Testis (tissue), 3 donors: ENCODE results near the gene PITX1. TPM values are rescaled to one million over a fixed set of nuclear protein-coding genes. Genes with fewer than 3 reads are reported as not detected.

Experiments used
- DNase-seq: peaks from one replicate; pipeline ENCODE4 v3.0.0-alpha.2; 2019
- H3K27ac ChIP-seq, 2 donors: fragments of 200-600 bp; sonication (generic); one replicate each; pipeline ENCODE4 v1.5.1; 2019
- H3K27me3 ChIP-seq: fragments of 200-600 bp; sonication (generic); one replicate; pipeline ENCODE4 v1.5.1; 2019
- H3K36me3 ChIP-seq: fragments of 200-600 bp; sonication (generic); one replicate; pipeline ENCODE4 v1.5.1; 2017; ENCODE audit warnings: low read depth; ENCODE audit errors: missing control alignments
- H3K4me1 ChIP-seq: fragments of 200-600 bp; sonication (generic); one replicate; pipeline ENCODE4 v1.5.1; 2019
- H3K4me3 ChIP-seq, 2 donors: fragments of 200-600 bp; sonication (generic); one replicate each; pipeline ENCODE4 v1.5.1; 2017 to 2019
- H3K9me3 ChIP-seq: fragments of 200-600 bp; sonication (generic); one replicate; pipeline ENCODE4 v1.5.1; 2017
- POLR2A ChIP-seq: fragments of 450-650 bp; IDR thresholded peaks from one replicate; pipeline ENCODE4 v1.6.1; 2017; ENCODE audit warnings: antibody characterized with exemption, mild to moderate bottlenecking, moderate library complexity
- WGBS, 2 donors: methylation state at CpG; one replicate each; pipeline ENCODE4 v1.1.5; 2018; 5-methylcytosine and 5-hydroxymethylcytosine counted together
- intact Hi-C: fragments of 100-400 bp; cut with DNase I; formaldehyde crosslinking; loops from one replicate; pipeline ENCODE4 v1.15.1; 2023; ENCODE audit warnings: low total_unique reads
- polyA plus RNA-seq: library from polyadenylated mRNA; stranded (reverse); fragments of 350-450 nt; fragmentation: Illumina TruSeq; extraction: RNeasy Lipid Tissue Mini Kit (QIAGEN cat#74804); gene quantifications from one replicate; pipeline ENCODE4 v1.2.3, GENCODE V29; 2014; ENCODE audit warnings: low read depth, low replicate concordance; ENCODE audit not compliant: insufficient read depth
- total RNA-seq, 2 donors: library from RNA; depleted of rRNA; stranded (reverse); fragments of >200 nt; gene quantifications; one replicate each; pipeline ENCODE4 v1.2.3, GENCODE V29; 2016
- TF ChIP-seq, protein P1 (sequence below), 3 experiments: fragments of 450-650 bp in 2 of 3; fragments of 200-600 bp in 1 of 3; sonication (generic) in 1 of 3; IDR thresholded peaks; one replicate each; pipeline ENCODE4 v1.5.1; 2016 to 2019; ENCODE audit warnings: antibody characterized with exemption in 3 of 3, mild to moderate bottlenecking in 2 of 3, moderate library complexity in 1 of 3

Gene PITX1
- total and polyA plus RNA-seq, 3 donors from 2014 or later, result 3.0 to 4.1 (median 3.6) TPM

DNA sequence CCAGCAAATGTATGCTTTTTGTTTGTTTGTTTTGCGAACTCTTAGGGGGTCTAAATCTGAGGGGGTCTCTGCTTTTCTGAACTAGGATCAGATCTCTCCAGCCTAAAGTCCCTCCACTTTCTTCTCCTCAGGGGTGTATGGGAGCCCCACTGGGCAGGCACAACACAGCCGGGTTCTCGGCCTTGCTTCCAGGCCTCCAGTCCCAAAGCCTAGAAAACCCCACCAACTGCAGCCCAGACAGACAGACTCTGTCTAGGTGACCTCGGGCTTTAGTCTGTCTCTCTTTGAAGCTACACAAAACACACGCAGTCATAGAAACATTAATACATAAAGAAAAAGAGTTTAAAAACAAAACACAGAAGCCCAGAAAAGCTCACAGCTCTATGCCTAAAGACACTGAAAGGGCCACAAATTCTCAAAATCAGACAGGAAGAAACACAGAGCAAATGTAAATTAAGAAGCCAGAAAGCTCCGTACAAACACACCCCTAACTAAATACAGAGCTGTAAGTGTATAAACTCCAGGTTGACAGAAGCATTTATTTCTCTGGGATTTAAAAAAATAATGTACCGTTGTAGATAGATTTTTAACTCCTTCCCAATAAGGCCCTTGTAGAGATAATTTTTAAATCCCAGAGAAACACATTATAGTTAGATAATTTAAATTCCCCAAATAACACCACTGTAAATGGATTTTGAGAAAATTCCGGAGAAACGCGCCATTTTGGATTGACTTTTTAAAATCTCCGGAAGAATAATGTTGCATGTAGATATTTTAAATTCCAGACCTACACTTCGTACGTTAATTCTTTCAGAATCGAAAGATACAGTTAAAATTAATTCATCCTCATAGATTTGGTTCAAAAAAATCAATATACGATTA is 2.0 kb downstream of the PITX1 start:
- 26 to 28% methylated on average over 15 of the region's 15 CpGs for WGBS, 2 donors
- H3K36me3 ChIP-seq, result no peaks in the 10 kb centered on the region
- H3K4me3 ChIP-seq, result no peak overlapping the region
- H3K27ac ChIP-seq, result no peak overlapping the region
- H3K9me3 ChIP-seq, result no peaks in the 10 kb centered on the region
- intact Hi-C loops, result no loop called here
- H3K27me3 ChIP-seq, result no peaks in the 10 kb centered on the region
- H3K4me1 ChIP-seq, result peaks cover 7% of the 10 kb centered on the region
- DNase-seq, result no peak
- TF ChIP-seq, protein P1, sequence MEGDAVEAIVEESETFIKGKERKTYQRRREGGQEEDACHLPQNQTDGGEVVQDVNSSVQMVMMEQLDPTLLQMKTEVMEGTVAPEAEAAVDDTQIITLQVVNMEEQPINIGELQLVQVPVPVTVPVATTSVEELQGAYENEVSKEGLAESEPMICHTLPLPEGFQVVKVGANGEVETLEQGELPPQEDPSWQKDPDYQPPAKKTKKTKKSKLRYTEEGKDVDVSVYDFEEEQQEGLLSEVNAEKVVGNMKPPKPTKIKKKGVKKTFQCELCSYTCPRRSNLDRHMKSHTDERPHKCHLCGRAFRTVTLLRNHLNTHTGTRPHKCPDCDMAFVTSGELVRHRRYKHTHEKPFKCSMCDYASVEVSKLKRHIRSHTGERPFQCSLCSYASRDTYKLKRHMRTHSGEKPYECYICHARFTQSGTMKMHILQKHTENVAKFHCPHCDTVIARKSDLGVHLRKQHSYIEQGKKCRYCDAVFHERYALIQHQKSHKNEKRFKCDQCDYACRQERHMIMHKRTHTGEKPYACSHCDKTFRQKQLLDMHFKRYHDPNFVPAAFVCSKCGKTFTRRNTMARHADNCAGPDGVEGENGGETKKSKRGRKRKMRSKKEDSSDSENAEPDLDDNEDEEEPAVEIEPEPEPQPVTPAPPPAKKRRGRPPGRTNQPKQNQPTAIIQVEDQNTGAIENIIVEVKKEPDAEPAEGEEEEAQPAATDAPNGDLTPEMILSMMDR (IDR thresholded peaks at IDR 0.05), result no peak
- no peak for TF ChIP-seq POLR2A

DNA sequence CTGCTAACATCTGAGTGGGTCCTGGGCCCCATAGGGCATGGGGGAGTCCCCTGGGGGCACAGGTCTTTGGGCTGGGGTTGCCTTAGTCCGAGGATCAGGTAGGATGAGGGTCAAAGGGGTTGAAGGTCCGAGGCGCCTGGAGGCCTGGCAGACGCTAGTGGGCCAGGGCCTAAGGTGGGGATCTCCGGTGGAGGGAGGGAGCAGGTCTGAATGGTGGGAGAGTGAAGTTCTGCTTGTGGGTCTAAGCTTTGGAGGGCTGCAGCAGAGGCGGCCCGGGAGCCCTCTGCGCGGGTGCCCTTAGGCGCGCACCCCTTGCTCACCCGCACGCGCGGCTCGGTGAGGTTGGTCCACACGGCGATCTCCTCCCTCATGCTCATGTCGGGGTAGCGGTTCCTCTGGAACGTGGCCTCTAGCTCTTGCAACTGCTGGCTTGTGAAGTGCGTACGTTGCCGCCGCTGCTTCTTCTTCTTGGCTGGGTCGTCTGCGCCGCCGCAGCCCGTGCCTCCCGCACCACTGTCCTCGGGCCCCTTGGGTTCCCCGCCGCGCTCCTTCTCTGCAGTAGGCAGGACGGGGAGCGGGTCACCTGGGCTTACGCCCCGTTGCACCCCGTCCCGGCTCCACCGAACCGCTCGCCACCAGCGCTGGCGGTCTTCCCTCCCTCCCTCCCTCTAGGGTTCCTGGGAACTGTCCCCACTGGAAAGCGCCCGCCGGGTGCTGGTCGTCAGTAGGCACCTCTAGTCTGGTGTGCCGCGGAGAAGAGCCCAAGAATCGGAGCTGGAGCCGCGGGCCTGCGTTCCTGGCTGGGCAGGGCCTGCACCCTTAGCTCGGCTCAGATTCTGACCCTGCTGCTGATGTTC is 2.8 kb downstream of the PITX1 start:
- 10 to 15% methylated on average over 33 to 44 of the region's 57 CpGs for WGBS, 2 donors
- Histone ChIP-seq H3K36me3 (no peaks in the 10 kb centered on the region), H3K27ac (no peak overlapping the region), H3K9me3 (no peaks in the 10 kb centered on the region), H3K4me3 (no peak overlapping the region), H3K4me1 (peaks cover 7% of the 10 kb centered on the region), H3K27me3 (no peaks in the 10 kb centered on the region)
- no peak for TF ChIP-seq POLR2A
- TF ChIP-seq, protein P1 (IDR thresholded peaks at IDR 0.05), result no peak
- intact Hi-C loops, result no loop called here
- no peak for DNase-seq

DNA sequence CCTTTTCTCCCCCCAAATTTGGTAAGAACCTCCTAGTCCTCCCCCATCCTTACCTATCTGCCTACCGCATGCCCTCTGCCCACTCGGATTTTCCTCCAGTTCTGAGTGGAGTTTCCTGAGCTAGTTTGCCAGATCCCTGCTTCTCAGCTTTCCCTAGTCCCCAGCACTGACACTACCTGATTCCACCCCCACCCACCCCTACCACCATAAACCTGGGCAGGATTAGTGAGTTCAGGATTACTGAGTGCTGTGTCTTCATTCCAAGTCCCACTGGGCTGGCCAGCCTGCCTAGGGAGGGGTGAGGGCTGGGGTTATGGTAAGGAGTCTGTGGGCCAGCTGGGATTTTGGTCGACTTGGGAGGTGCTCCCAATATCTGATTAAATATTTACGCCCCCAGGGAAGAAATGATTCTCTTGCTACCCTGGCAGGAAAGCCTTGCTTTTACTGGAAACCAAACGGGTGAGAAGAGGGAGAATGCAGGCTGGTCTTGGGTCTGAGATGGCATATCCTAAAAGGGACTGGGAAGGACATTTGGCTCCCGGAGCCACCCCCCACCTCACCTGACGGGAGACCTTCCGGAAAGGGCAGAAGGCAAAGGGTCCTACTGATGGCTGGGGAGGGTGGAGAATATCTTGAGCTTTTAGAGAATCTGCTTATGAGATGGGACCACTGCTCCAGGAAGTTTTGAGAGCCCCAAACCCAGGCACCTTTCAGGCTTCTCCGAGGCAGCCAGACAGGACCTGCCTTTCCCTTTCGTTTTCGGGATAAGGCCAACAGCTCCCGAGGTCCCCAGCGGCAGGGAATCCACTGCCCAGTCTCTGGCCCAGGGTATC is 3.7 kb downstream of the PITX1 start:
- peaks cover 7% of the 10 kb centered on the region for H3K4me1 ChIP-seq
- intact Hi-C loops, result no loop called here
- no peak overlapping the region for H3K27ac ChIP-seq
- H3K27me3 ChIP-seq, result no peaks in the 10 kb centered on the region
- no peaks in the 10 kb centered on the region for H3K9me3 ChIP-seq
- H3K36me3 ChIP-seq, result no peaks in the 10 kb centered on the region
- TF ChIP-seq, protein P1 (IDR thresholded peaks at IDR 0.05), result no peak
- no peak for TF ChIP-seq POLR2A
- 22 to 23% methylated on average over 5 to 13 of the region's 13 CpGs for WGBS, 2 donors
- no peak overlapping the region for H3K4me3 ChIP-seq
- DNase-seq, result no peak

DNA sequence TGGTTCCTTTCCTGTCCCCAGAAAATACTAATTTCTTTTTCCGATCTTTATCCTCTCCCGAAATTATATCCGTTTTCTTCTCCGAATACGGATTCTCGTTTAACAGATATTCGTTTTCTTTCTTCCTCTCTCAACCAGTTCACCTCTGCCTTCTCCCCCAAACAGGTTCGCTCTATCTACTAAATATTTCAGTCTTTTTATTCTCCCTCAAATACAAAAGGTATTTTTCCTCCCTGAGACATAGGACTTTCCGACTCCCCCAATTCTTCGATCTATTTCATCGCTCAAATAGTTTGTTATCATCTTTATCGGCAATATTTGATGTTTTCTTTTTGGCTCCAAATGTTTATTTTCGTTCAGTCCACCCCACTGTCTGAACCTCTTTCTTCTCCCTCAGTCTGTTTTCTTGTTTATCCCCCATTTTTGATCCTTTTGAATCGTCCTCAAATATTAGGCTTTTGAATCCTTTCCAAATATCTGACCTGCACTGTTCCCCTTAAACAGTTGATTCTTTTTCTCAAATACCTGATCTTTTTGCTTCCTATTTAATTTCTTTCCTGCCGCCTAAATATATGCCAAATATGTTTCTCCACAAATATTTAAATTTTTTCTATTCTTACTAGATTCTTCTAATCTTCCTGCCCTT is 4.4 kb downstream of the PITX1 start:
- intact Hi-C loops, result no loop called here
- Histone ChIP-seq H3K4me3 (peak overlapping the region in 1 of 2 donors; percentile 26), H3K4me1 (peaks cover 7% of the 10 kb centered on the region), H3K27me3 (no peaks in the 10 kb centered on the region), H3K9me3 (no peaks in the 10 kb centered on the region), H3K27ac (no peak overlapping the region), H3K36me3 (no peaks in the 10 kb centered on the region)
- 16 to 21% methylated on average over 15 of the region's 15 CpGs for WGBS, 2 donors
- TF ChIP-seq, protein P1 (IDR thresholded peaks at IDR 0.05), result no peak
- no peak for TF ChIP-seq POLR2A
- no peak for DNase-seq
